GM12873 (cell line): ENCODE data around the gene APOL2.
A peak's percentile ranks its signal among the peaks of the same experiment; 100 is the strongest.

Source experiments
- TF ChIP-seq, protein P1 (sequence below): IDR thresholded peaks from 2 replicates; pipeline ENCODE4 v1.5.1; 2012; ENCODE audit warnings: low read depth, mild to moderate bottlenecking, moderate library complexity, low read length, control low read depth; ENCODE audit not compliant: insufficient read depth; ENCODE audit errors: missing control alignments

The APOL2 gene

DNA sequence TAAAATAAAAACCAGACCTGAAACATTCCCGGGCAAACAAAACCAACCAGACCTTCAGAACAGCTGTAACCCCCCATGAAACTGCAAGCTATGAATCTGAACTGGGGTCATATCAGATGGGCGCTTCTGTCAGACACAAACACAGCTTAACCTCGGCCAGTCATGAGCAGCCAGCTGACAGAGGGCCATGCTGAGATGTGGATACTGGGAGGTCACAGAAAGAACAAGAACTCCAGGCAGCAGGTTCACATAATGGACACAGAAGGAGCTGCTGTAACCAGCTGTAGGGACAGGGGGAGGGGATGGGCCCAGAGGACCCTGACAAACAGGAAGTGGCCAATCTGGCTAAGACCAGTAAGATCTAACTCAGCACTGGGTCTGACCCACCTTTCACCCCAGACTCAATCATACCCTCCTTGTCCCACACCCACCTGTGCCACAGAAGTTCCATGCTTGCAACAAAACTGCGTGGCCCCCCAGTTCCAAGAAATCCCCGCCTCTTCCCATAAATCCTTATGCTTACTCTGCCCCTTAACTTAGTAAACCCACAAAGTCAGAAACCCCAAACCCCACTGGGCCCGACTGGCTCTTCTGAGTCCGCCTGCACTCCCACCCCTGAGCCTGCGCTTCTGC, 41.7 kb downstream of the APOL2 start:
- TF ChIP-seq, protein P1, sequence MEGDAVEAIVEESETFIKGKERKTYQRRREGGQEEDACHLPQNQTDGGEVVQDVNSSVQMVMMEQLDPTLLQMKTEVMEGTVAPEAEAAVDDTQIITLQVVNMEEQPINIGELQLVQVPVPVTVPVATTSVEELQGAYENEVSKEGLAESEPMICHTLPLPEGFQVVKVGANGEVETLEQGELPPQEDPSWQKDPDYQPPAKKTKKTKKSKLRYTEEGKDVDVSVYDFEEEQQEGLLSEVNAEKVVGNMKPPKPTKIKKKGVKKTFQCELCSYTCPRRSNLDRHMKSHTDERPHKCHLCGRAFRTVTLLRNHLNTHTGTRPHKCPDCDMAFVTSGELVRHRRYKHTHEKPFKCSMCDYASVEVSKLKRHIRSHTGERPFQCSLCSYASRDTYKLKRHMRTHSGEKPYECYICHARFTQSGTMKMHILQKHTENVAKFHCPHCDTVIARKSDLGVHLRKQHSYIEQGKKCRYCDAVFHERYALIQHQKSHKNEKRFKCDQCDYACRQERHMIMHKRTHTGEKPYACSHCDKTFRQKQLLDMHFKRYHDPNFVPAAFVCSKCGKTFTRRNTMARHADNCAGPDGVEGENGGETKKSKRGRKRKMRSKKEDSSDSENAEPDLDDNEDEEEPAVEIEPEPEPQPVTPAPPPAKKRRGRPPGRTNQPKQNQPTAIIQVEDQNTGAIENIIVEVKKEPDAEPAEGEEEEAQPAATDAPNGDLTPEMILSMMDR, result no peak

DNA sequence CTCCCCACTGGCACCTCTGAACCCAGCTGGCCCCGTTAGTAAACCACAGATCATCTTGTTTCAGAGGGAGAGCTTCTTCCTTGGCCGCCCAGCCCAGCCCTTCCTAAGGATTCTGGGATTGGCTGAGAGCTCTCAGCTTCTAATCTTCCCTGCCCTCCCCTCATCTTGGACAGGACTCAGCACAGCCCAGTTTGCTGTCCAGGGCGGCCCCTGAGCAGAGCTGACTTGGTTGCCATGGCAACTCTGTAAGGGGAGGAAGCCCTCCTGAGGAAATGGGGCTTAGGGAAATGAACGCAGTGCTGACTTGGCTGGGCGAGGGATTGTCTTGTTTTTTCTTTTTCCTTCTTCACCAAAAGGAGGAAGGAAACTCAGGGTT, 42.3 kb downstream of the APOL2 start:
- TF ChIP-seq, protein P1, result no peak

DNA sequence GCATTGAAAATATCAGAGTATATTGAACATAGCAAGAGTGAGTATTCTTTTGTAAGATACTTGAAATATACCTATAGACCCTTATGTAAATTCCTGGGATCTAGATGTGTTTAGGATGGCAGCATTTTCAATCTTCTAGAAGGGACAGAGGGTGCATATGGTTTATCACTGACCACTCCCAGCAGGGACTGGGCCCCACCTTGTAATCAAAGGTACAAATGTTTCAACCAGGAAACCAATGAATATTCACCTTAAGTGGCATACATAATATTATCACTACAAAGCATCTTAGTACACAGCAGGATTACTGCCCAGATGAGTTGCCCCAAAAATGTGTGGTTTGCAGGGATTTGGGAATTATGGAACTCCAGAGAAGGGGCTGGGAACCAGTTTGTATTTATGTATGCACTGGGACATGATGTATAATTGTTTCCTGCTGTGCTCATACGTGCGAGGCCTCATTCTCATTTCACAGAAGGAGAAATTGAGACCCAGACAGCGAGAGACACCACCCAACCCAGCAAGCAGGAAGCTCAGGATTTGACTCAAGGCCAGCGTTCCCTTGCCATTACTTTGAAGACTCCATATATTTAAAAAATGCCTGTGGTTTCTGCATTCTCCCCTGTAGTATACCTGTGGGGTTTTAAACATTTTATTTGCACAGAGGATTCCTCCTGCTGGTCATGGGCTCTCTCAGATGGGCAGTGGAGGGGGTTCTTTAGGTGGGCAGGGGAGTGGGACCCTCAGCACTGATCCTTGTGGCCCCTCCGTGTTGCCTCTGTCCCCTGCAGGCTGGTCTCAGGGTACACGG, 42.9 kb downstream of the APOL2 start:
- TF ChIP-seq, protein P1, result no peak

DNA sequence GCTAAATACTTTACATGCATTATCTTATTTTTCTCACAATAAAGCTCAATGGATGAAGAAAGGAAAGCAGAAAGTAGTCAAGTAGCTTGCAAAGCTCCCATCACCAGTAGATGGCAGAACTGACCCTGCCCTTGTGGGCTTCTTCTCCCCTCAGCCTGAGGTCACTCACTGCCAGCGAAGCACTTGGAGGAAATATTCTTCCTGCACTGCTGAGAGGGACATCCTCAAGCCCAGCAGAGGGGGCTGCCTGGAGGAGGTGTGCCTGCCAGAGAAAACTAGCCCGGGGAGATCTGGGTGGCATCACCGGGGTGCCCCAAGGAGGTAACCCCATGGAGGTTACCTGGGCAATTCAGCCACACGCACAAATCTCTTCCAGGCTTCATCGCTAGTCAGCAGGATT, 44.4 kb downstream of the APOL2 start:
- TF ChIP-seq, protein P1, result peak; percentile 80

DNA sequence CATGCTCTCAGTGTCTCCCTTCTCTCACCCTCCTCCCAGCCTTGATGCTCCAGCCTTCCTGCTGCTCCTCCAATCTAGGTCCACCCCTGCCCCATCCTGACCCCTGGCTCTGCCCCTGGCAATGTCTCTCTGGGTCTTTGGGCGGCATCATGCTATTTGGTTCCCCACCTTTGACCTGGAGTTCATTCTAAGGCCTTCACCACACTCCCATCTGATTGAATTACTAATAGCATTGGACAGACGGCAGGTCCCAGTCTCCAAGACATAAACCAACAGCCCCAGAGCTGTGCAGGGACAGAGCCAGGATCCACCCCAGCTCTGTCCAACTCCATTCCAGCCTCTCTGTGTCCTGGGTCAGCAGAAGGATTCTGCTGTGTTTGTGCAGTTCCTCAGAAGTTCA, 44.9 kb downstream of the APOL2 start:
- TF ChIP-seq, protein P1, result no peak

DNA sequence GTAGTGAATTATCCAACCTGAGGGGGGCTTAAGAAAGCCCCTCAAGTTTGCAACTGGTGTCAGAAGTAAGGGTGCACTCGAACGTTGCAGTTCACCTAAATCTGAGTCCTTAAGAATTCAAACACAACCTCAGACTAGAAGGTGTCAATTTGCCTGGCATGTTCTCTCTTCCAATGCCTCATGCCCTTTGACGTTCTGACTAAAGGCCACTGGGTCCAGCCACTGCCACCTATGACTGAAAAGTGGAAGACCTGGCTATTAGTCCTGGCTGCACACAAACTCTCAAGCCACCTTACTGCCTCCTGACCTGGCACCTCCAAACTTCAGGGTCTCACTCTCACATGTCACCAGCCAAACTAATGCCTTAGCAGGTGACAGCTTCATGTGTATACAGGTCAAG, 45.8 kb downstream of the APOL2 start:
- TF ChIP-seq, protein P1, result no peak

DNA sequence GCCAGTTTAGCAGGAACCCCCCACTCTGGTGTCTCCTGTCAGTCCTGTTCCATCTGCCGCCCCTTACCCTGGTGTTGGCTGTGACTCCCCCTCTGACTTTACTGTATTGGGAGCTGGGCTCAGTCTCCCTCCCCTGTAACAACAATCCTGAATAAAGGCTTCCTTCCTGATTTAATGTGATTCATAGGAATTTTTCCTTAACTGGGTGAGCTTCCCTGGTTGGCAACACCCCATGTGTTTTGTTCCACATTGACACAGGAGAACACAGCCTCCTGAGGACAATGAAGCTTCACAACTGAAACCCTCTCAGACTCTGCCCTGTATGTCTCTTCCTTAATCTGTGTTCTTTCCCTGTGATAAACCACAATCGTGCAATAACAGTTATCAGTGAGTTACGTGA, 46.2 kb downstream of the APOL2 start:
- TF ChIP-seq, protein P1, result no peak
